ENCODE data around the gene TPP2.

- no peak for TF ChIP-seq CTCF (IDR thresholded peaks at IDR 0.05 in 4 of 5, conservative IDR thresholded peaks at IDR 0.05 in 1 of 5)
- no peak for TF ChIP-seq POLR2A (IDR thresholded peaks at IDR 0.05)
Measured at GRCh38 chr13:102686024-102686423, 89.2 kb downstream of the TPP2 start.
